GM12878 (cell line): ENCODE results near the gene IL16.

Experiments
- CEBPB ChIP-seq, 2 experiments: fragments of 150-350 bp in 1 of 2; IDR thresholded peaks; 2 replicates each; pipeline ENCODE4 v1.6.1; 2012 to 2014; ENCODE audit warnings: low read depth in 2 of 2, low read length in 2 of 2, borderline replicate concordance in 1 of 2, inconsistent platforms in 1 of 2
- EZH2 ChIP-seq: IDR thresholded peaks from 2 replicates; pipeline ENCODE4 v1.6.1; 2012; ENCODE audit warnings: low read depth, mild to moderate bottlenecking, control low read depth, inconsistent platforms, low read length, borderline replicate concordance; ENCODE audit not compliant: control insufficient read depth
- NRF1 ChIP-seq: conservative IDR thresholded peaks from 2 replicates; pipeline ENCODE4 v1.6.1; 2011; ENCODE audit warnings: mild to moderate bottlenecking, low read depth, low read length, improper control_type of control experiment
- PAX8 ChIP-seq: fragments of 450-650 bp; IDR thresholded peaks from 2 replicates; pipeline ENCODE4 v1.6.1; 2017; ENCODE audit warnings: mild to moderate bottlenecking, moderate library complexity
- POLR2A ChIP-seq: IDR thresholded peaks from 2 replicates; pipeline ENCODE4 v1.6.1; 2011; ENCODE audit warnings: low read depth, mild to moderate bottlenecking, low read length
- TAF1 ChIP-seq: IDR thresholded peaks from 2 replicates; pipeline ENCODE4 v1.6.1; 2011; ENCODE audit warnings: mild to moderate bottlenecking, low read depth, low read length, borderline replicate concordance
- TF ChIP-seq, protein P1 (sequence below): IDR thresholded peaks from 2 replicates; pipeline ENCODE4 v1.6.1; 2012; ENCODE audit warnings: low read length, inconsistent platforms
- TF ChIP-seq, protein P2 (sequence below), 3 experiments: IDR thresholded peaks in 2 of 3; conservative IDR thresholded peaks in 1 of 3; 2 replicates each; pipeline ENCODE4 v1.5.1; 2011; ENCODE audit warnings: low read depth in 3 of 3, low read length in 3 of 3, mild to moderate bottlenecking in 3 of 3, control low read depth in 2 of 3, moderate library complexity in 2 of 3, inconsistent platforms in 1 of 3, mixed read lengths in 1 of 3; ENCODE audit not compliant: control insufficient read depth in 2 of 3, insufficient read depth in 1 of 3; ENCODE audit errors: extremely low read depth in 1 of 3
- TF ChIP-seq, protein P3 (sequence below): IDR thresholded peaks from 2 replicates; pipeline ENCODE4 v1.6.1; 2012; ENCODE audit warnings: low read depth, low read length, improper control_type of control experiment

DNA sequence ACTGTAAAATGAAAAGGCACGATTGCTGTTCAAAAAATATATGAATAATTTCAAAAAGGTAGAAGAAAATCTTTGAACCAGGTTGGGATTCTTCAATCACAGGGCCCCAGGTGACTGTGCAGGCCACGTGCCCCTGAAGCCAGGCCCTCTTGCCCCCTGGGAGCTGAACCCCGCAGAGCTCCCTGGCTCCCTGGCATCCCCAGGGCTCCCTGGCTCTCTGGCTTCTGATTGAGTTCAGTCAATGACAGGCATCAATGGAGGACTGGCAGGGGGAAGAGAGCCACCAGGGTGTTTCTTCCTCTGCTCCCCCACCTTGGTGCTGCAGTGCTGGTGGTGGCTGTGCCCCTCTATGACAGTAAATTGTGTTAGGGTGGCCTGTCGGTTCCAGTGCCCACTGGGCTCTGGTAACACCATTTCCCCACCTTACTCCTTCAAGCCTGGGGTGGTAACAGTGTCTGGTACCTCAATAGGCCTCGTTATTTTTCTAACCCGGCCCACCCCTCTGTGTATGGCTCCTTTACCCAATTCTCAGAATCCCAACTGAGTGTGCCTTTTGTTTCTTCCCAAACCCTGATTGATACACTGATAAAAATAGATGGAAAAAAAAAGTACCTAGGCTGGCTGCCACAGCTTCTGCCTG is 64.6 kb downstream of the IL16 start:
- TF ChIP-seq, protein P1, sequence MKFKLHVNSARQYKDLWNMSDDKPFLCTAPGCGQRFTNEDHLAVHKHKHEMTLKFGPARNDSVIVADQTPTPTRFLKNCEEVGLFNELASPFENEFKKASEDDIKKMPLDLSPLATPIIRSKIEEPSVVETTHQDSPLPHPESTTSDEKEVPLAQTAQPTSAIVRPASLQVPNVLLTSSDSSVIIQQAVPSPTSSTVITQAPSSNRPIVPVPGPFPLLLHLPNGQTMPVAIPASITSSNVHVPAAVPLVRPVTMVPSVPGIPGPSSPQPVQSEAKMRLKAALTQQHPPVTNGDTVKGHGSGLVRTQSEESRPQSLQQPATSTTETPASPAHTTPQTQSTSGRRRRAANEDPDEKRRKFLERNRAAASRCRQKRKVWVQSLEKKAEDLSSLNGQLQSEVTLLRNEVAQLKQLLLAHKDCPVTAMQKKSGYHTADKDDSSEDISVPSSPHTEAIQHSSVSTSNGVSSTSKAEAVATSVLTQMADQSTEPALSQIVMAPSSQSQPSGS = no peak
- TF ChIP-seq, protein P2, sequence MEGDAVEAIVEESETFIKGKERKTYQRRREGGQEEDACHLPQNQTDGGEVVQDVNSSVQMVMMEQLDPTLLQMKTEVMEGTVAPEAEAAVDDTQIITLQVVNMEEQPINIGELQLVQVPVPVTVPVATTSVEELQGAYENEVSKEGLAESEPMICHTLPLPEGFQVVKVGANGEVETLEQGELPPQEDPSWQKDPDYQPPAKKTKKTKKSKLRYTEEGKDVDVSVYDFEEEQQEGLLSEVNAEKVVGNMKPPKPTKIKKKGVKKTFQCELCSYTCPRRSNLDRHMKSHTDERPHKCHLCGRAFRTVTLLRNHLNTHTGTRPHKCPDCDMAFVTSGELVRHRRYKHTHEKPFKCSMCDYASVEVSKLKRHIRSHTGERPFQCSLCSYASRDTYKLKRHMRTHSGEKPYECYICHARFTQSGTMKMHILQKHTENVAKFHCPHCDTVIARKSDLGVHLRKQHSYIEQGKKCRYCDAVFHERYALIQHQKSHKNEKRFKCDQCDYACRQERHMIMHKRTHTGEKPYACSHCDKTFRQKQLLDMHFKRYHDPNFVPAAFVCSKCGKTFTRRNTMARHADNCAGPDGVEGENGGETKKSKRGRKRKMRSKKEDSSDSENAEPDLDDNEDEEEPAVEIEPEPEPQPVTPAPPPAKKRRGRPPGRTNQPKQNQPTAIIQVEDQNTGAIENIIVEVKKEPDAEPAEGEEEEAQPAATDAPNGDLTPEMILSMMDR (IDR thresholded peaks at IDR 0.05 in 2 of 3, conservative IDR thresholded peaks at IDR 0.05 in 1 of 3; ENCODE audit: control insufficient read depth in 2 of 3, extremely low read depth in 1 of 3, insufficient read depth in 1 of 3, low read depth in 3 of 3, low read length in 3 of 3) = no peak
- TF ChIP-seq CEBPB (IDR thresholded peaks at IDR 0.05; ENCODE audit: borderline replicate concordance in 1 of 2, low read depth in 2 of 2, low read length in 2 of 2) = no peak
- TF ChIP-seq TAF1 = no peak
- TF ChIP-seq, protein P3, sequence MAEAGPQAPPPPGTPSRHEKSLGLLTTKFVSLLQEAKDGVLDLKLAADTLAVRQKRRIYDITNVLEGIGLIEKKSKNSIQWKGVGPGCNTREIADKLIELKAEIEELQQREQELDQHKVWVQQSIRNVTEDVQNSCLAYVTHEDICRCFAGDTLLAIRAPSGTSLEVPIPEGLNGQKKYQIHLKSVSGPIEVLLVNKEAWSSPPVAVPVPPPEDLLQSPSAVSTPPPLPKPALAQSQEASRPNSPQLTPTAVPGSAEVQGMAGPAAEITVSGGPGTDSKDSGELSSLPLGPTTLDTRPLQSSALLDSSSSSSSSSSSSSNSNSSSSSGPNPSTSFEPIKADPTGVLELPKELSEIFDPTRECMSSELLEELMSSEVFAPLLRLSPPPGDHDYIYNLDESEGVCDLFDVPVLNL = no peak
- no peak for TF ChIP-seq PAX8
- no peak for TF ChIP-seq EZH2
- TF ChIP-seq NRF1 = no peak
- no peak for TF ChIP-seq POLR2A
